HEK293 (cell line): Measurements from ENCODE around the gene MBD5.

Experiments used
- CTCF ChIA-PET: fragments of 350-600 bp; formaldehyde crosslinking; extraction: SDS; loops from one replicate; lab custom pipeline; 2021; ENCODE audit warnings: antibody characterized with exemption; lab: Yijun Ruan, JAX
- POLR2A ChIA-PET: fragments of 300-600 bp; formaldehyde crosslinking; extraction: SDS; loops from one replicate; lab custom pipeline; 2020; ENCODE audit warnings: antibody characterized with exemption, inconsistent platforms; lab: Yijun Ruan, JAX
- H3K27ac ChIP-seq: fragments of 200-500 bp; sonication (Bioruptor generic); 2 replicates; pipeline ENCODE4 v1.5.1; 2014; ENCODE audit warnings: low read depth, low read length, control low read depth, inconsistent platforms; ENCODE audit errors: extremely low read depth
- H3K36me3 ChIP-seq, 2 experiments: fragments of 200-500 bp in 1 of 2; sonication (Bioruptor generic) in 1 of 2; 1 replicate in 1 of 2; 2 replicates in 1 of 2; pipeline ENCODE4 v1.5.1; 2014 to 2017; ENCODE audit warnings: inconsistent platforms in 2 of 2, low read length in 2 of 2; ENCODE audit not compliant: control insufficient read depth in 2 of 2, insufficient read depth in 1 of 2
- H3K4me1 ChIP-seq: fragments of 200-500 bp; sonication (Bioruptor generic); 2 replicates; pipeline ENCODE4 v1.5.1; 2014; ENCODE audit warnings: mild to moderate bottlenecking, low read length, inconsistent platforms; ENCODE audit not compliant: control insufficient read depth, insufficient read depth
- H3K4me3 ChIP-seq: 2 replicates; pipeline ENCODE4 v1.5.1; 2011; ENCODE audit warnings: low read depth, mild to moderate bottlenecking, control low read depth, low read length, moderate library complexity
- H3K9me3 ChIP-seq: fragments of 200-500 bp; sonication (Bioruptor generic); 2 replicates; pipeline ENCODE4 v1.5.1; 2014; ENCODE audit warnings: low read depth, low read length, inconsistent platforms; ENCODE audit not compliant: control insufficient read depth, insufficient read depth
- BCL11B ChIP-seq: fragments of 450-650 bp; formaldehyde crosslinking; IDR thresholded peaks from 2 replicates; pipeline ENCODE4 v1.5.1; 2016; ENCODE audit warnings: low read depth, missing biosample characterization, missing genetic modification characterization
- FEZF1 ChIP-seq: fragments of 450-650 bp; formaldehyde crosslinking; IDR thresholded peaks from 2 replicates; pipeline ENCODE4 v1.5.1; 2016; ENCODE audit warnings: missing biosample characterization, missing genetic modification characterization
- KLF8 ChIP-seq: fragments of 450-650 bp; formaldehyde crosslinking; IDR thresholded peaks from 2 replicates; pipeline ENCODE4 v1.5.1; 2016; ENCODE audit warnings: missing biosample characterization, missing genetic modification characterization
- TCF7L2 ChIP-seq: IDR thresholded peaks from 2 replicates; pipeline ENCODE4 v1.6.1; 2011; ENCODE audit warnings: low read depth, mild to moderate bottlenecking, inconsistent platforms, low read length, moderate library complexity, borderline replicate concordance
- YY1 ChIP-seq: fragments of 450-650 bp; formaldehyde crosslinking; IDR thresholded peaks from 2 replicates; pipeline ENCODE4 v1.5.1; 2018; ENCODE audit warnings: missing biosample characterization, missing genetic modification characterization
- ZFHX2 ChIP-seq: fragments of 450-650 bp; formaldehyde crosslinking; conservative IDR thresholded peaks from 2 replicates; pipeline ENCODE4 v1.5.1; 2016; ENCODE audit warnings: missing biosample characterization, missing genetic modification characterization
- ZFP3 ChIP-seq: fragments of 450-650 bp; formaldehyde crosslinking; IDR thresholded peaks from 2 replicates; pipeline ENCODE4 v1.5.1; 2016; ENCODE audit warnings: low read depth, missing biosample characterization, missing genetic modification characterization
- ZNF302 ChIP-seq: fragments of 450-650 bp; formaldehyde crosslinking; IDR thresholded peaks from 2 replicates; pipeline ENCODE4 v1.5.1; 2016; ENCODE audit warnings: missing biosample characterization, missing genetic modification characterization, low read depth
- ZNF324 ChIP-seq: fragments of 450-650 bp; formaldehyde crosslinking; IDR thresholded peaks from 2 replicates; pipeline ENCODE4 v1.5.1; 2016; ENCODE audit warnings: missing biosample characterization, missing genetic modification characterization
- ZNF398 ChIP-seq: fragments of 450-650 bp; formaldehyde crosslinking; IDR thresholded peaks from 2 replicates; pipeline ENCODE4 v1.5.1; 2017; ENCODE audit warnings: missing biosample characterization, missing genetic modification characterization
- ZNF433 ChIP-seq: fragments of 450-650 bp; formaldehyde crosslinking; IDR thresholded peaks from 2 replicates; pipeline ENCODE4 v1.5.1; 2016; ENCODE audit warnings: missing biosample characterization, missing genetic modification characterization, low read depth
- ZNF449 ChIP-seq: fragments of 450-650 bp; formaldehyde crosslinking; IDR thresholded peaks from 2 replicates; pipeline ENCODE4 v1.5.1; 2017; ENCODE audit warnings: missing biosample characterization, mild to moderate bottlenecking, missing genetic modification characterization, moderate library complexity
- ZNF488 ChIP-seq: fragments of 450-650 bp; formaldehyde crosslinking; IDR thresholded peaks from 2 replicates; pipeline ENCODE4 v1.5.1; 2016; ENCODE audit warnings: missing biosample characterization, missing genetic modification characterization
- ZNF670 ChIP-seq: fragments of 450-650 bp; formaldehyde crosslinking; IDR thresholded peaks from 2 replicates; pipeline ENCODE4 v1.5.1; 2016; ENCODE audit warnings: missing biosample characterization, missing genetic modification characterization, low read depth
- ZNF692 ChIP-seq: fragments of 450-650 bp; formaldehyde crosslinking; IDR thresholded peaks from 2 replicates; pipeline ENCODE4 v1.5.1; 2016; ENCODE audit warnings: missing biosample characterization, missing genetic modification characterization
- ZNF707 ChIP-seq: fragments of 450-650 bp; formaldehyde crosslinking; IDR thresholded peaks from 2 replicates; pipeline ENCODE4 v1.5.1; 2016; ENCODE audit warnings: missing biosample characterization, missing genetic modification characterization
- ZNF792 ChIP-seq: fragments of 450-650 bp; formaldehyde crosslinking; IDR thresholded peaks from 2 replicates; pipeline ENCODE4 v1.5.1; 2016; ENCODE audit warnings: missing biosample characterization, missing genetic modification characterization
- ZNF837 ChIP-seq: fragments of 450-650 bp; formaldehyde crosslinking; IDR thresholded peaks from 2 replicates; pipeline ENCODE4 v1.5.1; 2016; ENCODE audit warnings: missing biosample characterization, missing genetic modification characterization
- ZNF843 ChIP-seq: fragments of 450-650 bp; formaldehyde crosslinking; IDR thresholded peaks from 2 replicates; pipeline ENCODE4 v1.5.1; 2016; ENCODE audit warnings: missing biosample characterization, missing genetic modification characterization
- ZXDB ChIP-seq: fragments of 450-650 bp; formaldehyde crosslinking; IDR thresholded peaks from 2 replicates; pipeline ENCODE4 v1.5.1; 2016; ENCODE audit warnings: missing biosample characterization, missing genetic modification characterization
- TF ChIP-seq, protein P1 (sequence below): fragments of 450-650 bp; formaldehyde crosslinking; IDR thresholded peaks from 2 replicates; pipeline ENCODE4 v1.5.1; 2016; ENCODE audit warnings: missing biosample characterization, missing genetic modification characterization
- TF ChIP-seq, protein P2 (sequence below): fragments of 450-650 bp; formaldehyde crosslinking; IDR thresholded peaks from 2 replicates; pipeline ENCODE4 v1.5.1; 2016; ENCODE audit warnings: missing biosample characterization, missing genetic modification characterization

The MBD5 gene

GRCh38 chr2:148540022-148540421 lies 519.1 kb downstream of the MBD5 start (continued):
- TF ChIP-seq KLF8 (tag by site-specific recombination) (no peak), TCF7L2 (no peak), ZNF324 (no peak), ZNF488 (no peak), ZNF670 (tag by site-specific recombination) (no peak), ZXDB (no peak), ZNF843 (tag by site-specific recombination) (no peak), ZFP3 (tag by site-specific recombination) (no peak), ZNF449 (tag by site-specific recombination) (no peak), ZNF792 (tag by site-specific recombination) (no peak), ZNF837 (tag by site-specific recombination) (no peak)
- TF ChIP-seq, protein P1, sequence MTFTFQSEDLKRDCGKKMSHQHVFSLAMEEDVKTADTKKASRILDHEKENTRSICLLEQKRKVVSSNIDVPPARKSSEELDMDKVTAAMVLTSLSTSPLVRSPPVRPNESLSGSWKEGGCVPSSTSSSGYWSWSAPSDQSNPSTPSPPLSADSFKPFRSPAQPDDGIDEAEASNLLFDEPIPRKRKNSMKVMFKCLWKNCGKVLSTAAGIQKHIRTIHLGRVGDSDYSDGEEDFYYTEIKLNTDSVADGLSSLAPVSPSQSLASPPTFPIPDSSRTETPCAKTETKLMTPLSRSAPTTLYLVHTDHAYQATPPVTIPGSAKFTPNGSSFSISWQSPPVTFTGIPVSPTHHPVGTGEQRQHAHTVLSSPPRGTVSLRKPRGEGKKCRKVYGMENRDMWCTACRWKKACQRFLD (tag by site-specific recombination) = no peak

GRCh38 chr2:148541792-148542191 lies 520.9 kb downstream of the MBD5 start:
- no peak overlapping the region for H3K27ac ChIP-seq
- TF ChIP-seq ZNF707 (tag by site-specific recombination) = no peak
- TF ChIP-seq ZNF302 (tag by site-specific recombination) = no peak
- no peak for TF ChIP-seq TCF7L2
- TF ChIP-seq, protein P2, sequence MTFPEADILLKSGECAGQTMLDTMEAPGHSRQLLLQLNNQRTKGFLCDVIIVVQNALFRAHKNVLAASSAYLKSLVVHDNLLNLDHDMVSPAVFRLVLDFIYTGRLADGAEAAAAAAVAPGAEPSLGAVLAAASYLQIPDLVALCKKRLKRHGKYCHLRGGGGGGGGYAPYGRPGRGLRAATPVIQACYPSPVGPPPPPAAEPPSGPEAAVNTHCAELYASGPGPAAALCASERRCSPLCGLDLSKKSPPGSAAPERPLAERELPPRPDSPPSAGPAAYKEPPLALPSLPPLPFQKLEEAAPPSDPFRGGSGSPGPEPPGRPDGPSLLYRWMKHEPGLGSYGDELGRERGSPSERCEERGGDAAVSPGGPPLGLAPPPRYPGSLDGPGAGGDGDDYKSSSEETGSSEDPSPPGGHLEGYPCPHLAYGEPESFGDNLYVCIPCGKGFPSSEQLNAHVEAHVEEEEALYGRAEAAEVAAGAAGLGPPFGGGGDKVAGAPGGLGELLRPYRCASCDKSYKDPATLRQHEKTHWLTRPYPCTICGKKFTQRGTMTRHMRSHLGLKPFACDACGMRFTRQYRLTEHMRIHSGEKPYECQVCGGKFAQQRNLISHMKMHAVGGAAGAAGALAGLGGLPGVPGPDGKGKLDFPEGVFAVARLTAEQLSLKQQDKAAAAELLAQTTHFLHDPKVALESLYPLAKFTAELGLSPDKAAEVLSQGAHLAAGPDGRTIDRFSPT (tag by site-specific recombination) = no peak
- TF ChIP-seq BCL11B (tag by site-specific recombination) = no peak
- TF ChIP-seq ZFHX2 (tag by site-specific recombination) = no peak
- no peak for TF ChIP-seq ZNF398 (tag by site-specific recombination)
- no peak for TF ChIP-seq ZNF433 (tag by site-specific recombination)
- TF ChIP-seq ZNF692 (tag by site-specific recombination) = no peak
- no peak for TF ChIP-seq YY1 (tag by site-specific recombination)
- TF ChIP-seq FEZF1 (tag by site-specific recombination) = no peak
- H3K4me3 ChIP-seq = no peak overlapping the region
- H3K4me1 ChIP-seq = no peaks in the 10 kb centered on the region
- ChIA-PET POLR2A (no interaction called here), CTCF (no interaction called here)
- no peaks in the 10 kb centered on the region for H3K9me3 ChIP-seq
- H3K36me3 ChIP-seq = no peaks in the 10 kb centered on the region
